GM19351 (cell line): Measurements from ENCODE around the gene FCHO1.

ENCODE experiments used
- ATAC-seq: cut with Tn5 transposase; IDR thresholded peaks from one replicate; pipeline ENCODE4 v1.9.1; 2021; ENCODE audit warnings: mild to moderate bottlenecking, moderate library complexity; ENCODE audit not compliant: unreplicated experiment

The FCHO1 gene

GRCh38 chr19:17727843-17728242 is 23.4 kb upstream of the FCHO1 start:
- no peak for ATAC-seq

DNA sequence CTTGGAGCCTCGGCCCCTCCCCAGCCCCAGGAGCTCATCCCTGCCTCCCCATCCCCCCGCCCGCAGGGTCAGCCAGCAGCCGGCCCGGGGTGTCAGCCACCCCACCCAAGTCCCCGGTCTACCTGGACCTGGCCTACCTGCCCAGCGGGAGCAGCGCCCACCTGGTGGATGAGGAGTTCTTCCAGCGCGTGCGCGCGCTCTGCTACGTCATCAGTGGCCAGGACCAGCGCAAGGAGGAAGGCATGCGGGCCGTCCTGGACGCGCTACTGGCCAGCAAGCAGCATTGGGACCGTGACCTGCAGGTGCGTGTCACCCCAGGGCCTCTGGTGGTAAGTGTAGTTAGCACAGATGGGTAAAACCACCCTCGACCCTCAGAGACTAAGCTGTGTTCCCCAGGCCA is 18.1 kb upstream of the FCHO1 start:
- no peak for ATAC-seq

GRCh38 chr19:17734146-17734545 is 17.1 kb upstream of the FCHO1 start:
- ATAC-seq = no peak

DNA sequence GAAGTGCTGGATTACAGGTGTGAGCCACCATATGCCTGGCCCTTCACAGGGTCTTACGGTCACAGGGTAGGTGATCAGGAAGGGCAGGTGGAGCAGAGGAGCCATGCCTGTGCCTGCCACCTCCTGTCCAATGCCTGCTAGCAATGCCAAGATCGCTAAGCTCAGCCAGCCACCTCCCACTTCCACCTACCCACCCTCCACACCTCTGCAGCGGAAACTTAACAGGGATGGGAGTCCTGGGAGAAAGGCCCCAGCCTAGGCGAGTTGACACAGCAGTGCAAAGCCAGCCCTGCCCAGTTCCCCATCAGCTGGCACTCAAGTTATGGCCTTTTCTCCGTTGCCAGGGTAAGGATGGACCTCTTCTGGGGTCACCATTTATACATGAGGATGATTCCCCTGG is 15.9 kb upstream of the FCHO1 start:
- no peak for ATAC-seq

GRCh38 chr19:17737690-17738153 is 13.6 kb upstream of the FCHO1 start:
- ATAC-seq = no peak

GRCh38 chr19:17739121-17739875 is 12.0 kb upstream of the FCHO1 start:
- no peak for ATAC-seq

GRCh38 chr19:17741456-17741855 is 9.8 kb upstream of the FCHO1 start:
- ATAC-seq = no peak

DNA sequence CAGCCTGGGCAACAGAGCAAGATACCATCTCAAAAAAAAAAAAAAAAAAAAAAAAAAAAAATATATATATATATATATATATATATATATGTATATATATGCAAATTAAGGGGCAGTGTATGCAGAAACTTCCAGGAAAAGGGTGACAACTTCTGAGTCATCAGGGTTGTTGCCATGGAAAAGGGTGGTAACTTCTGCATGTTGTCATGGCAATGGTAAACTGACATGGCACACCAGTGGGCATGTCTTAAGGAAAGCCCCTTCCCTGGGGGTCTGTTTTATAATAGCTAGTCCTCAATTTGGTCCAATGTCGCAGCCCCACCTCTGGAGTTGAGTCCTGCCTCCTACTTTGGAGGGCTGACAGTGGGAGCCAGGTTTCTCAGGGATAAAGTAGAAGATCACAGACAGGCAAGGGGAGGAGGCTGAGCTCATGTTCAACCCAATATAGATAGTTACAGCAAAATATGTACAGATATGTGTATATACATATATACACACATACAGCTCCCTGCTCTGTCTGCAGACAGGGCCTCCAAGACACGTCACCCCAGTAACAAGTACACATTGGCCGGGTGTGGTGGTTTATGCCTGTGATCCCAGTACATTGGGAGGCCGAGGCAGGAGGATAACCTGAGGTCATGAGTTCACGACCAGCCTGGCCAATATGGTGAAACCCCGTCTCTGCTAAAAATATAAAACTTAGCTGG is 7.2 kb upstream of the FCHO1 start:
- ATAC-seq = no peak

GRCh38 chr19:17747205-17748098 is 3.8 kb upstream of the FCHO1 start:
- ATAC-seq = peak; percentile 68

- no peak for ATAC-seq
Measured at GRCh38 chr19:17748884-17749638, 2.2 kb upstream of the FCHO1 start.

DNA sequence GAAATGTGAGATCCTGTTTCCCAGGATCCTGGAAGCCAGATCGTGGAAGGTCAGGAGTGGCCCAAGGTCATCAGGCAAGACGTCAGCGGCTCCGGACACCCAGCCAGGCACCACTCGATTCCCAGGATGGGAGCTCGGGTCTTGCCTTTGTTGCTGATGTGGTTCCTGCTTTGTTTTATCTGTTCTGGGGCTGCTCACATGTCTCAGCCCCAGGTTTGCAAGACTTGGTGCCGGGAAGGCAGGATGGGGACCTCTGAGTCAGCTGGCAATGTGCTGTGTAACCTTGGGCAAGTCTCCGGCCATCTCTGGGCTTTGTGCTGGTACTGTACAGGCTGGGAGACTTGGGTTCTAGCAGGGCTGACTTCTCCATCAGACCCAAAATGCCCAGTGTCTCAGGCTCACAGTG is 1.4 kb upstream of the FCHO1 start:
- ATAC-seq = no peak

- ATAC-seq = no peak
Measured at GRCh38 chr19:17751912-17752273, 616 bp downstream of the FCHO1 start.

DNA sequence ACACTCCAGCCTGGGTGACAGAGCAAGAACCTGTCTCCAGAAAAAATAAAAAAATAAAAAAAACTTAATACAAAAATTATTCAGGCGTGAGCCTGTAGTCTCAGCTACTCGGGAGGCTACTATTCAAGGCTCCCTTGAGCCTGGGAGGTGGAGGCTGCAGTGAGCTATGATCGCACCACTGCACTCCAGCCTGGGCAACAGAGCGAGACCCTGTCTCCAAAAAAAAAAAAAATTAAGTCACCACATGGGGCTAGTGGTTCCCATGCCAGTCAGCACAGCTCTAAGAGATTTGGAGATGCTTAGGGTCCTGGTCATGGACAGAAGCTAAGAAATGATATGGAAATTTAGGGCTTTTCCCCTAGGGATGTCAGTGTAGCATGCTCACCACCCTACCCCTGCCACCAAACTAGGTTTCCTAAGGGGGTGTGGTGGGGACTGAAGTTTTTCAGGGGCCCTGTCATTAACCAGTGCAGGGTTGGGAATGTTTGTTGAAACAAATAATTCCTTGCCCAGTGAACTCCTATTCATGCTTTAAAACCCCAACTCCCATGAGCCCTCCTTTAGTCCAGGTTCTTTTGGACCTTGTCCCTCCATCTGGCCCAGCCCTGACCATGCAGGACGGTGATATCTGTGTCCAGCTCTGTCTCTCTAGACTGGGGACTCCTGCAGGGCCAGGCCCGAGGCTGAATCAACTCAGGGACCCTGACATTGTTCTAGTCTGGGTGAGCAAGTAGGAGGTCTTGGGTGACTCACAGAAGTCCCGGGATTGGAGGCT is 1.8 kb downstream of the FCHO1 start:
- ATAC-seq = no peak

- no peak for ATAC-seq
Measured at GRCh38 chr19:17753976-17754375, 2.7 kb downstream of the FCHO1 start.

DNA sequence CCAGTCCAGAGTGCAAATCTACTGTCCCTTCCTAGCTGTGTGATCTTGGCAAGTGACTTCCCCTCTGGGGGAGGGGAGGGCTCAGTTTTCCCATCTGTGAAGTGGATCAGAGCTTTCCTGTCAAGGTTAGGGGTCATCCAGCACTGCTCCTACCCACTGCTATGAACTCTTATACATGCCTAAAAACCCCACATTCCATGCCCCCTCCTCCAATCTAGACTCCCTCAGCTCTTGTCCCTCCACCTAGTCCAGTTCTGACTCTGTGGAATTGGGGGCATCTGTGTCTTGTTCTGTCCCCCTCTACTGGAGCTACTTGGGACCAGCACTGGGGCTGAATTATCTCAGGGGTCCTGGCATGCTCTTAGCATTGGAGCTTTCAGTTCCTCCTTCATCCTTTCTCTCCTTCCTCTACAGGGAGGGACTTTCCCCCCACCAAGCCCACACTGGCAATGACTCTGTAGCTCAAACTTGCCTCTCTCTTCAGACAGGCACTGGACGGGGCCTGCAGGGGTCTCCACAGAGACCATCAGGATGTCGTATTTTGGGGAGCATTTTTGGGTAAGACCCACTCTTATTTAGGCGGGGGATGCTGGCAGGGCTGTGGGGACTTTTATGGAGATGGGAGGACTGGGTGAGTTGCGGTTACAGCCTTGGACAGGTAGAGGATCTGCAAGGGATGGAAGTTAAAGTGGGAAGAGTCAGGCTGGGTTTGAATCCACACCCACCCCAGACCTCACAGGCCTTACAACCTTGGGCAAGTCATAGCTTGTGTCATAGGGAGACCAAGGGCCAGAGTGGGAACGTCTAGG is 3.6 kb downstream of the FCHO1 start:
- no peak for ATAC-seq

DNA sequence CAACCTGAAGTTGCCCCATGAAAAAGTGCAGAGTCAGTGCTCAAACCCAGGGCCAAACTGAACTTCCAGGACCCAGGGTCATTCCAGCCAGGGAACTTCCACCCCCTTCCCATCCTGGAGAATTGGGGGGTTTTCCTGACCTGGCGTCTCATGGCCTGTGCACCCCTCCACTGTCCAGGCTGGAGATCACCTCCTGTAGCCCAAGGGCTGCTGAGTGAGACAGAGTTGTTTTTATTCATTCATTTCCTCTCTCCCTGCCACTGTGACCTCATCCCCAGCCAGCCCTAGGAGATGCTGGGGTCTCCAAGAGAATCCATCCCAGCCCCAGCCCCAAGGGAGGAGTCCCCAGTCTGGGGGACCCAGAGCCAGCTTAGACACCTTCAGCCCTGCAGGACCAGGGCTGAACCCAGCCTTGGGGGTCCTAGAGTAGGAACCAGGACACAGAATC is 4.2 kb downstream of the FCHO1 start:
- no peak for ATAC-seq

DNA sequence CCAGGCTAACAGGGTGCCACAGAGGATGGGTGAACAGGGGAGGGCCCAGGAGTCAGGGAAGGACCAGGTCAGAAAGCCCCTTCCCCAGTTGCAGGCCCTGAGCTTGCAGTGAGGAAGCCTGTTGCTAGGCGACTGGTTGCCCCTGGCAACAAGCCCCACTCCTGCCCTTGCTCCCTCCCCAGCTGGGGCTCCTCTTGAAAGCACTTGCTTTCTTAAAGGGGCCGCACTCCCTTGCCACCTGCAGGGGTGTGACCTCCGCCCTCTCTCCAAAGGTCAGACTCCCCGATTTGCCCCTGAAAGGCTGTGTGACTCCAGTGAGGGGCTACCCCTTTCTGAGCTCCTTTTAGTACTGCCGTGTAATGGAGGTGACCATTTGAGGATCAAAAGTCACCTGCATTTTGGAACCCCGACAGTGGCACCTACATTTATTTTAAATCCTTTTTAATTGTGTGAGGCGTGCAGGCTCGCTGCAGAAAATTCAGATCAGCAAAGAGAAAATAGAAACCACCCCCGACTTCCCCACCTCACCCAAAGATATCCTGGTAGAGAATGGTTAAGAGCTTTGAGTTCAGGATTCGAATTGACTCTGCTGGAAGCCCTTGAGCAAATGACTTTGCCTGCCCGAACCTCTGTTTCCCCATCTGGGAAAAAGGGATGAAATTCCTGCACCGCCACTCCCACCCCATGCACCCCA is 4.8 kb downstream of the FCHO1 start:
- no peak for ATAC-seq

- ATAC-seq = no peak
Measured at GRCh38 chr19:17757125-17757524, 5.8 kb downstream of the FCHO1 start.

- no peak for ATAC-seq
Measured at GRCh38 chr19:17758515-17758914, 7.2 kb downstream of the FCHO1 start.
